Cardiac muscle cell (in vitro differentiated cells and primary cell): Measurements from ENCODE around the gene UNC5A. TPM values are rescaled to one million over a fixed set of nuclear protein-coding genes. Genes with fewer than 3 reads are reported as not detected.

Source experiments
- DNase-seq, 2 donors: peaks; one replicate each; pipeline versions ENCODE4 v3.0.0 to v3.0.0-alpha.2; 2010 to 2017; ENCODE audit warnings: low read depth in 1 of 2, low spot score in 1 of 2
- H3K27ac ChIP-seq: fragments of 200-600 bp; sonication (generic); 2 replicates; pipeline ENCODE4 v1.5.1; 2016
- H3K27me3 ChIP-seq: fragments of 200-600 bp; sonication (generic); 2 replicates; pipeline ENCODE4 v1.6.0; 2016; ENCODE audit warnings: control low read depth
- H3K36me3 ChIP-seq: fragments of 200-600 bp; sonication (generic); 2 replicates; pipeline ENCODE4 v1.5.1; 2016; ENCODE audit warnings: control low read depth
- H3K4me1 ChIP-seq: fragments of 200-600 bp; sonication (generic); 2 replicates; pipeline ENCODE4 v1.8.1; 2017; ENCODE audit warnings: low read depth, mild to moderate bottlenecking, mixed run types
- H3K4me3 ChIP-seq: fragments of 200-600 bp; sonication (generic); 2 replicates; pipeline ENCODE4 v1.5.1; 2016; ENCODE audit warnings: mild to moderate bottlenecking
- H3K9me3 ChIP-seq: fragments of 200-600 bp; sonication (generic); 2 replicates; pipeline ENCODE4 v1.5.1; 2017; ENCODE audit warnings: low read depth, mild to moderate bottlenecking, control low read depth
- CTCF ChIP-seq: IDR thresholded peaks from 2 replicates; pipeline ENCODE4 v1.5.1; 2012; ENCODE audit warnings: low read depth, mild to moderate bottlenecking, low read length
- polyA plus RNA-seq: library from polyadenylated mRNA; unstranded; fragments of >200 nt; fragmentation: Nextera tagmentation; extraction: Ambion mirVana; gene quantifications from 2 replicates; pipeline ENCODE4 v1.2.1, GENCODE V29; 2016
- total RNA-seq: library from RNA; depleted of rRNA; stranded (reverse); fragments of >200 nt; gene quantifications from 2 replicates; pipeline ENCODE4 v1.2.3, GENCODE V29; 2016

UNC5A gene
- total and polyA plus RNA-seq, 2 experiments from 2014 or later, result 0.26 to 0.86 TPM

DNA sequence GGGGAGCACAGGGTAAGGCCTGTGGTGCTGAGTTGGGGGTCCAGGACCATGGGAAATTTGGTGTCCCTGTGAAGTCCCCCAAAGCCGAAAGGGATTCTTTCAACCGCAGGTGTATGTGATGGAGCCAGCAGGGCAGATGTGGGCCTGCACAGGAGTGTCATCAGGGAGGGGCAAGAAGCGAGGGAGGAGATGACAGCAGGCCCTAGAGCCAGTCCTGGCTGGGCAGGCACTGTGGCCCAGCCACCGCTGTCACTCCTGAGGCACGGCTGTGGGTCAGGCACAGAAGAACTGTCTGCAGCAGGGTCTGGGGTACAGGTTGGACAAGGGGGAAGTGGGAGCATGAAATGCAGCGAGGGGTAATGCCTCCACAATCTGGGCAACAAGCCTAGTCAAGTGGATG, 83.9 kb downstream of the UNC5A start:
- no peaks in the 10 kb centered on the region for H3K9me3 ChIP-seq
- H3K4me3 ChIP-seq, result no peak overlapping the region
- no peak overlapping the region for H3K27ac ChIP-seq
- no peaks in the 10 kb centered on the region for H3K4me1 ChIP-seq
- TF ChIP-seq CTCF, result no peak
- no peak for DNase-seq
- H3K27me3 ChIP-seq, result no peaks in the 10 kb centered on the region
- H3K36me3 ChIP-seq, result no peaks in the 10 kb centered on the region

- no peaks in the 10 kb centered on the region for H3K27me3 ChIP-seq
- TF ChIP-seq CTCF, result no peak
- H3K9me3 ChIP-seq, result no peaks in the 10 kb centered on the region
- no peaks in the 10 kb centered on the region for H3K4me1 ChIP-seq
- no peaks in the 10 kb centered on the region for H3K36me3 ChIP-seq
- no peak overlapping the region for H3K27ac ChIP-seq
- no peak overlapping the region for H3K4me3 ChIP-seq
- no peak for DNase-seq
These were observed 85.5 kb downstream of the UNC5A start for GRCh38 chr5:176895831-176896230.

GRCh38 chr5:176897263-176897662, 86.9 kb downstream of the UNC5A start:
- no peaks in the 10 kb centered on the region for H3K9me3 ChIP-seq
- no peak overlapping the region for H3K4me3 ChIP-seq
- TF ChIP-seq CTCF, result no peak
- no peaks in the 10 kb centered on the region for H3K4me1 ChIP-seq
- no peaks in the 10 kb centered on the region for H3K27me3 ChIP-seq
- no peaks in the 10 kb centered on the region for H3K36me3 ChIP-seq
- no peak for DNase-seq
- no peak overlapping the region for H3K27ac ChIP-seq

DNA sequence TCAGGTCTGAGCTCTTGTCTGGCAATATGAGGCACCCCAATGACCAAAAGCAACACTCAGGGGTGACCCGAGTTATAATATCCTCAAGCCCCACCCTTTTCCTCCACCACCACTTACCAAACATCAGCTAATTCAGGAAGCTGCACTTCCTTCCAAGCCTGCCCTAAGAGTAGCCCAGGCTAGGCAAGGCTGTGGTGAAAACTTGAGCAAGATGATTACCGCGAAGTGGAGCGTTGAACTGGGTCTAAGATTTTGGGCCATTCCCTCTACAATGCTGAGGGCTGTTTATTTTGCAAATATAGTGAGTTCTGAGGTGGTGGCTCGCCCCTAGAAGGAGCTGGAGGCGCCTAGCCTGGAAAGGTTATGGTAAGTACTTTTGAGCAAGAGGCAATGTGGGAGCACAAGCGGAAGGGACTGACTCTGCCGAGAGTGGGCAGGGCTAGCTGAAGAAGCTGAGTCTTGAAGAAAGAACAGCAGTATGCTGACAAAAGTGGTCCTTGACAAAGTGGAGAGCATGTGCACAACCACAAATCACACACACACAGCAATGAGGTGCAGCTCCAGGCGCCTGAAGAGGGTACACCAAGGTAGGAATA, 89.0 kb downstream of the UNC5A start, which contains the start of gene HK3:
TSS of gene HK3 (minus strand) at position 51 of the 596 bp plus-strand sequence. CDS start 3,187 bp downstream, outside the sequence.
- Histone ChIP-seq H3K9me3 (no peaks in the 10 kb centered on the region), H3K36me3 (peaks cover 15% of the 10 kb centered on the region), H3K27ac (no peak within 1 kb of the TSS), H3K4me3 (no peak within 1 kb of the TSS), H3K27me3 (no peaks in the 10 kb centered on the region), H3K4me1 (no peaks in the 10 kb centered on the region)
- no peak for DNase-seq
- no peak for TF ChIP-seq CTCF

DNA sequence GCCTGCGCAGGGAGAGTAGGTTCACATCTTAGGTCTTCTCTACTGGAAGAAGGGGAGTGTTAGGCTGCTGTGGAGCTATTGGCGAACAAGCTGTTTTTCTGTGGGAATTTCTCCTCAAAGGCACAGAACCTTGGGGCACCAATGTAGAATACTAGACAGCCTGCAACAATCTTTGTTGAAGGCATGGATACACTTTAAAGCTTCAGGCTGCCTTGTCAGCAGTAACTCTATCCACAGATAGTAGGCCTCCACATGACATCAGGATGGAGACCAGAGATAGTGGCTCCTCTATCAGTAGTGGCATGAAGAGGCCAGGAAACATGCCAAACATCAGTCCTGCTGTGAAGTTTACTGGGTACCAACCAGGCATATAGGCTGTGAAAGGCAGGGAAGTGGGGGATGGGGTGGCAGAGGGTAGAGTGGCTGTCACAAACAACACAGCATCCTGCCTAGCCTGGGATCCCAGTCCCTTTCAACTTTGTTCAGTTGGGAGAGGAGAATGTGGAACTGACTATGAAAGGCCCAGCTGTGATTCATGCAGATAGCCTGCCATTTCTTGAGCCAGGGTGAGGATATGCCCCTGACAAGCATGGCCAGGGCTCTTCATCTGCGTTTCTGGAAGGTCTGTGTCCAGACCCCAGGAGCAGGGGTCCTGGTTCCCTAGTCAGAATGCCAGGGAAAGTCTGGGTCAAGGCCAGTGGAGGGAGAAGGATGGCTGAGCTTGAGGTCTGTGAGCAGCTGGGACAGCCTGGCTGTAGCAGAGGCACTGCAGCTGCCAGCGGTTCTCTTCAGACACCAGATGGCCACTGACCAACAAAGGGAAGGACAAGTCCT, 89.8 kb downstream of the UNC5A start:
- no peak overlapping the region for H3K27ac ChIP-seq
- H3K4me3 ChIP-seq, result no peak overlapping the region
- H3K4me1 ChIP-seq, result no peaks in the 10 kb centered on the region
- H3K9me3 ChIP-seq, result no peaks in the 10 kb centered on the region
- DNase-seq, result no peak
- no peaks in the 10 kb centered on the region for H3K27me3 ChIP-seq
- H3K36me3 ChIP-seq, result peaks cover 23% of the 10 kb centered on the region
- TF ChIP-seq CTCF, result no peak
